Dermis microvascular lymphatic vessel endothelial cell (primary cell): ENCODE data around the gene KLF18. TPM values are rescaled to one million over a fixed set of nuclear protein-coding genes. Genes with fewer than 3 reads are reported as not detected.
"Not testable (repeated sequence)": the region's sequence is repeated elsewhere in the genome, so short reads cannot be mapped to it uniquely, and the experiment has no call there.

ENCODE experiments used
- DNase-seq, 2 donors: peaks; one replicate each; pipeline versions ENCODE4 v3.0.0 to v3.0.0-alpha.2; 2010; ENCODE audit warnings: low read depth in 2 of 2
- total RNA-seq: library from RNA; depleted of rRNA; stranded (reverse); fragments of >200 nt; gene quantifications from 2 replicates; pipeline ENCODE4 v1.2.1, GENCODE V29; 2014

The KLF18 gene
- total RNA-seq, 1 donor from 2014 or later, result not detected

- no peak for DNase-seq
Measured at GRCh38 chr1:44120398-44120949, 21.0 kb downstream of the KLF18 start.

DNA sequence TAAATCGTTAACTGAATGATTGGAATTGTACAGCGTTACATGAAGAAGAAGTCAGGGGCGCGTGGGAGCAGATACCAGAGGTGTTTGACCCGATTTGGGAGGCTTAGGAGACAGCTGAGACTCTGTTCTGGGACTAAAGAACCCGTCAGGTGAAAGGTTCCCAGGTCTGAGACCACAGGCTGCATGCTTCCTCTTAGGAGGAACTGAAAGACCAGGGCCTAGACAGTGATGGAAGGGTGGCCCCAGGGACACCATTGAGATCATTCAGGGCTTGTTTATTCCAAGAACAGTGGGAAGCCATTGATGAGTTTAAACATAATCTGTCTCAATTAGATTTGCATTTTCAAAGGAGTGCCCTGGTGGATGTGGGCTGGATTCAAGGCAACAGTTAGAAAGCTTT, 21.9 kb downstream of the KLF18 start:
- DNase-seq, result no peak

GRCh38 chr1:44118682-44119081, 22.7 kb downstream of the KLF18 start, which contains the start of gene KLF17:
Gene KLF17, plus strand, starts transcription at chr1:44118821. Its CDS starts 87 bp downstream, at chr1:44118908.
- no peak for DNase-seq

DNA sequence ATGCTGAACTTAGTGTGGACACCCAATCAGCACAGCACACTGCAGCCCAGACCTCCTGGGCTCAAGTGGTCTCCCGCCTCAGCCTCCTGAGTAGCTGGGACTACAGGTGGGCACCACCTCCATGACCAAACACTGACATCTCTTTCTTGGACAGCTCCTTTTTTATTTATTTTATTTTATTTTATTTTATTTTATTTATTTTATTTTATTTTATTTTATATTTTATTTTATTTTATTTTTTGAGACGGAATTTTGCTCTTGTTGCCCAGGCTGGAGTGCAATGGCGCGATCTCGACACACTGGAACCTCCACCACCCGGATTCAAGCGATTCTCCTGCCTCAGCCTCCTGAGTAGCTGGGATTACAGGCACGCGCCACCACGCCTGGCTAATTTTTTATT, 24.2 kb downstream of the KLF18 start:
- not testable (repeated sequence) for DNase-seq

- no peak for DNase-seq
Measured at GRCh38 chr1:44114098-44114497, 27.3 kb downstream of the KLF18 start.

GRCh38 chr1:44113095-44113609, 28.3 kb downstream of the KLF18 start:
- DNase-seq, result no peak

GRCh38 chr1:44112486-44112885, 28.9 kb downstream of the KLF18 start:
- DNase-seq, result no peak

DNA sequence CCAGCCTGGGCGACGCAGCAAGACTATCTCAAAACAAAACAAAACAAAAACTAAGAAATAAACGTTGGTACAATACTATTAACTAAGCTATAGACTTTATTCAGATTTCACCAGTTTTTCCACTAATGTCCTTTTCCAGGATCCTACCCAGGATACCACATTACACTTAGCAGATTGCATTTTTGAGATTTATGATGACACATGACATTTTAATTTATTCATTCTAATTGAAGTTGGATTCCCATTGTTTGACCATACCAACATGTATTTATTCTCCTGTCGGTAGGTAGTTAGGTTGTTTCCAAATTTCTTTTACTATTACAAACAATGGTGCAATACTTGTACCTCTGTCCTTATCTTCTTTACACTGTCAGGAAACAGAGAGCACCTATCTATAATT, 29.6 kb downstream of the KLF18 start:
- no peak for DNase-seq

- DNase-seq, result no peak
Measured at GRCh38 chr1:44110916-44111315, 30.5 kb downstream of the KLF18 start.

DNA sequence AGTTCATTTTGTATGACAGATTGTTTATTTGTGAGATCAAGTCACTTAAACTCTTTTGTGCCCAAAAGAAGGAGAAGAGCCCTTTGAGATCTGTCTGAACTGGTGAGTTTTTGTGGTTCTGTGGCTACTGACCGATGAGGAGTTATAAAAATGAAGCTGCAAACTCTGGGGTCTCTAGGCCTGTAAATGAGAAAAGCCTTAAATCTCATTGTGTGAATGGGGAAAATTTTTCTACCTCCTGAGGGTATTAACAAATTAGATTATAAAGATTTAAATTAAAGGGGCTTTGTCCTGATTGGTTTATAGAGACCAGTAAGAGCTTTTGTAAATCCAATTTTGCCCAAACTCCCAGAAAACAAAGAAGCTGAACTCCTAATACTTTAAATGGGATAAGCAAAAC, 32.5 kb downstream of the KLF18 start:
- DNase-seq, result no peak

DNA sequence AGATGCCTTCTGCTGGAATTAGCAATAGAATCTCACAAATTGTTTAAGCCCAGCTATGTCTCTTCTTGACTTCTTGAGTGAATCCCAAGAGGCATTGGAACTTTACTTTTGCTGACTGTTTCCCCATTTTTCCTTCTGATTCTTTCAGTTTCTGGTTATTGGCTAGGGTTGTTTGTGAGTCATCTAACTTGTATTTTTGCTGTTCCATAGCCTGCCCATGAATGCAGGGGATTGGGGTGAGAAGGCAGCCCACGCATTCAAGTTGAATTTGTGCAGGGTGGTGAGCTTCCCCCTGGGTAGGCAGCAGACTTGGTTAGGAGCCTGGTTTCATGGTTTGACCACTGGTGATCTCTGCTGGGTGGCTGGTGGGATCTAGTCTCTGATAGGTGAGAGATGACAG, 33.2 kb downstream of the KLF18 start:
- no peak for DNase-seq

GRCh38 chr1:44105810-44106209, 35.6 kb downstream of the KLF18 start:
- no peak for DNase-seq

- DNase-seq, result peak in 1 of 2 donors; percentile 17
Measured at GRCh38 chr1:44103270-44104131, 37.9 kb downstream of the KLF18 start.

GRCh38 chr1:44101328-44101727, 40.1 kb downstream of the KLF18 start:
- no peak for DNase-seq

- DNase-seq, result no peak
Measured at GRCh38 chr1:44100183-44100868, 41.1 kb downstream of the KLF18 start.

DNA sequence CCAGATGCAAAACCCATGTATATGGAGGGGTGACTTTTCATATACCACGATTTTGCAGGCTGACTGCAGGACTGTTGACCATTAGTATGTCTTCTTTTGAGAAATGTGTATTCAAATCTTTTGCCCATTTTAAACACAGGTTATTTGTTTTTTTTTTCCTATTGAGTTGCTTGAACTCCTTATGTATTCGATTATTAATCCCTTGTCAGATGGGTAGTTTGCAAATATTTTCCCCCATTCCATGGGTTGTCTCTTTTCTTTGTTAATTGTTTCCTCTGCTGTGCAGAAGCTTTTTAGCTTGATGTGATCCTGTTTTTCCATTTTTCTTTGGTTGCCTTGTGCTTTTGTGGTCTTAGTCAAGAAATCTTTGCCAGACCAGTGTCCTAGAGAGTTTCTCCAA, 47.4 kb downstream of the KLF18 start:
- no peak for DNase-seq

- no peak for DNase-seq
Measured at GRCh38 chr1:44090429-44091252, 50.8 kb downstream of the KLF18 start.

DNA sequence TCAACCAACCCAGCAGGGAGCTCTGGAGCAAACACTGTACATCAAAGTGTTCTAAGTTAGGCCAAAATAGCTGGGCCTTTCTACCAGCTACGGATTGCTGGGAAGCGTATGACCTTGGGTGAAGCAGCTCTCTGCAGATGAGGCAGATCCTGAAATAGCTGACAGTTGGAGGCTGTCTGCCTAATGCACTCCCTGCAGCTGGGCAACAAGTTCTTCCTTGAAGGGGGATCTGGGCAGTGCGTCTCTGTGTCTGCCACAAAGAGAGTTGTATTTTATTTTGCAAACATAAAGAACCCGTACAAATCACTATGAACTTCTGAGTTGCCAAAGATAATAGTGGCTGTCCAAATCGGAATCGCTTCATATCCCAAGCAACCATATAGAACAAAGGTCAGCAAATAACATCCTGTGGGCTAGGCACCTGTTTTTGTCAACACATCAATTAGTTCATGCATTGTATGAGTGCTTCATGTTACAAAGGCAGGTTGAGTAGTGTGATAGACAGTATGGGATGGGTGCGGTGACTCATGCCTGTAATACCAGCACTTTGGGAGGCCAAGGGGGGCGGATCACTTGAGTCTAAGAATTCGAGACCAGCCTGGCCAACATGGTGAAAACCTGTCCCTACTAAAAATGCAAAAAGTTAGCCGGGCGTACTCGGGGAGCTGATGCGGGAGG, 51.9 kb downstream of the KLF18 start:
- peak; percentile 81 to 88 for DNase-seq
